ENCODE data around the gene PALB2. TPM values are rescaled to one million over a fixed set of nuclear protein-coding genes. Genes with fewer than 3 reads are reported as not detected.

The PALB2 gene
- total RNA-seq, 1 donor from 2014 or later: 23.0 TPM

DNA sequence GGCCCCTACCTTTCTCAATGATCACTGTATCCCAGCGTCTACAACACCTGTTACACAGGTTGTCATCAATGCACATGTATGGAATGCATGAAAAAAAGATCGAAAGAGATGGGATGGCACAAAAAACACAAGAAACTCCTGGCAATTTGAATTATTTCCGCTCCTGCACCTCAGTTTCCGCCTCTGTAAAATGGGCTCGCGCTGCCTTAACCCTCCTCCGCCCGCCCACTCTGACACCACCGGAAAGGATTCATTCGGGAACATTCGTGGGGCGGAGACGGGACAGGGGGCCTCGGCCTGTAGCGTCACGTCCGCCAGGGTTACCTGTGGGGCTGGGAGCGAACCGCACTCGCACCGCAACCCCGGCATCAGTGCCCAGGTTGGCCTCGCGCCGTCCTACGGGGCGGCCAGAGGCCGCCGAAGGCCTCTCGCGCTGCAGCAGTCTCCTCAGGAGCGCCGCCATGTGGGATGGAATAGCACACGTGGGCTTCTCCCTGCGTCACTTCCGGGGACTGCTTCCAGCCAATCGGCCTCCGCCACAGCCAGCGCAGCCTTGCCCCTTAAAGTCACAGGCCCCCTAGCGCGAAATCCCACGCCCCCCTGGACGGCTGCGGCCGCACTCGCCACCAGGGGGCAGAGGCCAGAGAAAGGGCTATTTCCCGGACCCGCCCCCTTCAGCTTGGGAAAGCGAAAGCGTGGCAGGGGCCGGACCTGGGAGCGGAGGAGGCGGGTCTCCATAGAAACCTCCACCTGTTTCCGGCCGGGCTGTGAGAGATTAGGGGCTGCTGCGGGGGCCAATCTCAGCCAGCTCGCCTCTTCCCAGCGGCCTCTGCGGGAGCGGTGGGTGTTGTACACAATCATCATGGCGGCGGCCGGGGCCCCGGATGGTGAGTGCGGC lies 84.0 kb downstream of the PALB2 start, which contains the start of the genes EARS2 and UBFD1:
EARS2 (minus strand) TSS at position 470 of the 898 bp plus-strand sequence; CDS start at position 463, 7 bp downstream.
UBFD1 (plus strand) TSS at position 847 of the 898 bp plus-strand sequence; CDS start at position 863, 16 bp downstream.
- intact Hi-C loops (cut with micrococcal nuclease): loop anchor here (1.0 to 2.0 kb wide), 6 partner anchors 39 to 121 kb away; partner anchors contain the start of genes COG7, DCTN5, GGA2 and NDUFAB1

- intact Hi-C loops (cut with micrococcal nuclease): no loop called here
Measured at GRCh38 chr16:23554536-23554935, 86.6 kb downstream of the PALB2 start.

Other genes with a start within 250 kb of the PALB2 start
- 19.3 and 20.0 TPM in 2 replicates for gene COG7, start 188.1 kb downstream of the PALB2 start, total RNA-seq
- gene GGA2, start 130.8 kb downstream of the PALB2 start, total RNA-seq: 124 and 126 TPM in 2 replicates
- 19.8 and 21.5 TPM in 2 replicates for gene EARS2, start 84.0 kb downstream of the PALB2 start, total RNA-seq
- gene UBFD1, start 83.6 kb downstream of the PALB2 start, total RNA-seq: 42.7 and 45.4 TPM in 2 replicates
- gene NDUFAB1, start 45.0 kb downstream of the PALB2 start, total RNA-seq: 95.1 and 97.6 TPM in 2 replicates
- 99.9 and 103 TPM in 2 replicates for gene DCTN5, start 156 bp upstream of the PALB2 start, total RNA-seq
- gene PLK1, start 37.6 kb upstream of the PALB2 start, total RNA-seq: 88.1 and 91.8 TPM in 2 replicates
- not detected in 2 replicates for gene ERN2, start 71.9 kb upstream of the PALB2 start, total RNA-seq
- gene CHP2, start 113.7 kb upstream of the PALB2 start, total RNA-seq: not detected in 2 replicates
- gene PRKCB, start 194.7 kb upstream of the PALB2 start, total RNA-seq: 71.8 and 71.9 TPM in 2 replicates